BJ (cell line): Measurements from ENCODE around the gene CFI. TPM values are rescaled to one million over a fixed set of nuclear protein-coding genes. Genes with fewer than 3 reads are reported as not detected.
"Not testable (repeated sequence)": the region's sequence is repeated elsewhere in the genome, so short reads cannot be mapped to it uniquely, and the experiment has no call there.

ENCODE experiments used
- CTCF ChIA-PET: fragments of 350-600 bp; formaldehyde crosslinking; extraction: SDS; loops from one replicate; lab custom pipeline; 2021; ENCODE audit warnings: antibody characterized with exemption, inconsistent platforms; lab: Yijun Ruan, JAX
- POLR2A ChIA-PET: fragments of 300-600 bp; sonication (Branson Sonifier 250); formaldehyde crosslinking; extraction: SDS; loops from one replicate; lab custom pipeline; 2021; ENCODE audit warnings: antibody characterized with exemption; lab: Charles Lee
- DNase-seq: peaks from one replicate; pipeline ENCODE4 v3.0.0-alpha.2; 2011; ENCODE audit warnings: low read depth
- H3K27me3 ChIP-seq: 2 replicates; pipeline ENCODE4 v1.6.0; 2011; ENCODE audit warnings: low read length; ENCODE audit not compliant: control insufficient read depth, insufficient read depth
- H3K36me3 ChIP-seq: 2 replicates; pipeline ENCODE4 v1.5.1; 2011; ENCODE audit warnings: low read length; ENCODE audit not compliant: control insufficient read depth, insufficient read depth
- H3K4me3 ChIP-seq: 2 replicates; pipeline ENCODE4 v1.5.1; 2011; ENCODE audit warnings: low read depth, mild to moderate bottlenecking, control low read depth, low read length
- polyA plus RNA-seq: library from polyadenylated mRNA; depleted of rRNA; stranded (reverse); fragments of >200 nt; gene quantifications from 2 replicates; pipeline ENCODE4 v1.2.3, GENCODE V29; 2011
- TF ChIP-seq, protein P1 (sequence below): IDR thresholded peaks from 2 replicates; pipeline ENCODE4 v1.5.1; 2011; ENCODE audit warnings: low read depth, mild to moderate bottlenecking, control low read depth, inconsistent platforms, low read length, moderate library complexity; ENCODE audit not compliant: insufficient read depth

The CFI gene
- polyA plus RNA-seq, 1 experiment, result 1.3 TPM

DNA sequence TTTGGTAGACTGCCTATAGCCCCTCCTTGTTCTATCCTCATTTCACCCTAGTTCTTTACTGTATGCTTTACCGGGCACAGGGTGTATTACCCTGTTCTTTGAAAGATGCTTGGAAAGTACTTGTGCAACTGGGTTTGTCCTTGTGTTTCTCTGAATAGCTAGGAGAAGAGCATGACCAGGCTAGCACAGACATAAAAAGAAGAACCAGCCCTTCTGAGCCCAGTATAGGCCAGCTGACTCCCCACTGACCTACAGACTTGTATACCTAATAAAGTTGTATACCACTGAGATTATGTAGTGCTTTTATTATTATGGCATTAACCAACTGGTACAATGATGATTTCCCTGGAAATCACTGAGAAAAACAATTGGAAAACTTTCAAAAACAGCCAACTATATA is 15.0 kb downstream of the CFI start:
- DNase-seq, result no peak
- H3K27me3 ChIP-seq, result no peaks in the 10 kb centered on the region
- H3K36me3 ChIP-seq, result no peaks in the 10 kb centered on the region
- CTCF ChIA-PET, result no interaction called here
- POLR2A ChIA-PET, result no interaction called here
- H3K4me3 ChIP-seq, result no peak overlapping the region
- TF ChIP-seq, protein P1, sequence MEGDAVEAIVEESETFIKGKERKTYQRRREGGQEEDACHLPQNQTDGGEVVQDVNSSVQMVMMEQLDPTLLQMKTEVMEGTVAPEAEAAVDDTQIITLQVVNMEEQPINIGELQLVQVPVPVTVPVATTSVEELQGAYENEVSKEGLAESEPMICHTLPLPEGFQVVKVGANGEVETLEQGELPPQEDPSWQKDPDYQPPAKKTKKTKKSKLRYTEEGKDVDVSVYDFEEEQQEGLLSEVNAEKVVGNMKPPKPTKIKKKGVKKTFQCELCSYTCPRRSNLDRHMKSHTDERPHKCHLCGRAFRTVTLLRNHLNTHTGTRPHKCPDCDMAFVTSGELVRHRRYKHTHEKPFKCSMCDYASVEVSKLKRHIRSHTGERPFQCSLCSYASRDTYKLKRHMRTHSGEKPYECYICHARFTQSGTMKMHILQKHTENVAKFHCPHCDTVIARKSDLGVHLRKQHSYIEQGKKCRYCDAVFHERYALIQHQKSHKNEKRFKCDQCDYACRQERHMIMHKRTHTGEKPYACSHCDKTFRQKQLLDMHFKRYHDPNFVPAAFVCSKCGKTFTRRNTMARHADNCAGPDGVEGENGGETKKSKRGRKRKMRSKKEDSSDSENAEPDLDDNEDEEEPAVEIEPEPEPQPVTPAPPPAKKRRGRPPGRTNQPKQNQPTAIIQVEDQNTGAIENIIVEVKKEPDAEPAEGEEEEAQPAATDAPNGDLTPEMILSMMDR, result no peak

DNA sequence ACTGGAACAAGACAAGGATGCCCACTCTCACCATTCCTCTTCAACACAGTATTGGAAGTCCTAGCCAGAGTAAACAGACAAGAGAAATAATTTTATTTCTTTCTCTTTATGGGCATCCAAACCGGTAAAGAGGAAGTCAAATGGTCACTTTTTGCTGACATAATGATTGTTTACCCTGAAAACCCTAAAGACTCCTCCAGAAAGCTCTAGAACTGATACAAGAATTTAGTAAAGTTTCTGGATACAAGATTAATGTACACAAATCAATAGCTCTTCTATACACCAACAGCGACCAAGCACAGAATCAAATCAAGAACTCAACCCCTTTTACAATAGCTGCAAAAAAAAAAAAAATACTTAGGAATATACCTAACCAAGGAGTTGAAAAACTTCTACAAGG is 19.7 kb downstream of the CFI start:
- POLR2A ChIA-PET, H3K36me3 ChIP-seq, H3K4me3 ChIP-seq, H3K27me3 ChIP-seq, DNase-seq: not testable (repeated sequence)
- CTCF ChIA-PET, result interaction anchor here (1.8 kb wide), 1 partner anchor 12 kb away, joined by 5 read pairs; no protein-coding TSS in a partner anchor

DNA sequence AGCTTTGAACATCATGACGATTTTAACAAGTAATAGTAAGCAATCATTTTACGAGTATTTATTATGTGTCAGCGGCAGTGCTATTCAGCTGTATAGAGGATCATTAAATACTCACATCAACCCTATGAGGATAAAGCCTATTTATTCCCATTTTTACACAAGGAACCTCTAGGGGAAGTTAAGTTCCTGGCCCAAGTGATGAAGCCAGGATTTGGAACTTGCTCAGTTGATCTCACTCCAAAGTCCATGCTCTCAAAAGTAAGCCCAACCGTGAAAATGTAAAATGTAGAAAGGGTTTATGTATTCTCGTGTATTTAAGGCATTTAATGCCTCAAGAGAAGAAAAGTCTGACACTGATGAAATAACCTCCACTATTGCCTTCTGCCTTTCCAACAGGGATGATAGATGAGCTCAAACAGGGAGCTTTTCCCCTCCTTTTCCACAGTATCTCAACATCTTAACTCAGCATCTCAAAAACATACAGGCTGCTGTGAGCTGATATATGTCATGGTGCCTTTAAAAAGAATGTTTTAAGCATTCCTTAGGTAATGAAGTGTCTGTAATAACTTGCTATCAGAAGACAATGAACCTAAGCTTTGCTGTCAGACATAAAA is 36.9 kb downstream of the CFI start:
- CTCF ChIA-PET, result no interaction called here
- DNase-seq, result no peak
- POLR2A ChIA-PET, result no interaction called here
- Histone ChIP-seq H3K27me3 (no peaks in the 10 kb centered on the region), H3K36me3 (no peaks in the 10 kb centered on the region), H3K4me3 (no peak overlapping the region)
- TF ChIP-seq, protein P1, result no peak

GRCh38 chr4:109764376-109764775 is 37.4 kb downstream of the CFI start:
- Histone ChIP-seq H3K36me3 (no peaks in the 10 kb centered on the region), H3K27me3 (no peaks in the 10 kb centered on the region), H3K4me3 (no peak overlapping the region)
- DNase-seq, result no peak
- POLR2A ChIA-PET, result no interaction called here
- TF ChIP-seq, protein P1, result no peak
- CTCF ChIA-PET, result no interaction called here

DNA sequence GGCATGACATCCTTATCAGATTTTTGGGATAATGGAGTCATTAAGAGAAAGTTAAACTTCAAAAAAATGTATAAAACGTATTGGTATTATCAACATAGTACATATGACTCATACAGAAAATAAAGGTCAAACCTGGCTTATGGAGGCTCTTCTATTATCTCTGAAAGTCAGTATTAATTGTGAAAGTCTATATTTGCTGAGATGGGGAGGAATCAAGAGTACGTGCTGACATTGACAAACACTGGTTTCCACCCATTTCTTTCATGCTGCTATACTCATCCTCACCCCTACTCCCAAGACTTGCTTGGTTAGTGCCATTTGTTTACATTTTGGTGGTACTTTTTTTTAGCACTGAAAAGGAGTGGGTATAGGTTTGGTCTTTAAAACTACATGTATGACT is 41.1 kb downstream of the CFI start:
- no peak for DNase-seq
- TF ChIP-seq, protein P1, result no peak
- POLR2A ChIA-PET, result no interaction called here
- no peaks in the 10 kb centered on the region for H3K36me3 ChIP-seq
- H3K27me3 ChIP-seq, result no peaks in the 10 kb centered on the region
- CTCF ChIA-PET, result no interaction called here
- no peak overlapping the region for H3K4me3 ChIP-seq

DNA sequence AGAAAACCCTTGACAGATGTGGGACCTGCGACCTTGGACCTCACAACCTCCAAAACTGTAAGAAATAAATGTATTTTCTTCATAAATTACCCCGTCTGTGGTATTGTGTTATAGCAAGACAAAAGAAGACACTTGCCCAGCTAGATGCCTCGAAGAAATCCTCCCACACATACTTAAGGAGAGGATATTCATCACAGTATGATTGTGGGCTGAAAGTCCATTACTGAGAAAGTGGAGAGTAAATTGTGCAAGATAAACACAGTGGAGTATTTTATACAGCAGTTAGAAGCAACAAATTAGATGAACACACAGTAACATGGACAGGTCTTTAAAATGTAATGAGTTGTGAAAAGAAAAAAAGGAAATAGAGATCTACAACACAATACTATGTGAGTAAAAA is 46.1 kb downstream of the CFI start:
- no peak for DNase-seq
- Histone ChIP-seq H3K36me3 (no peaks in the 10 kb centered on the region), H3K27me3 (no peaks in the 10 kb centered on the region), H3K4me3 (no peak overlapping the region)
- TF ChIP-seq, protein P1, result no peak
- ChIA-PET POLR2A (no interaction called here), CTCF (no interaction called here)
